ENCODE data around the gene FAM227B. TPM values are rescaled to one million over a fixed set of nuclear protein-coding genes. Genes with fewer than 3 reads are reported as not detected.
"Not testable (repeated sequence)": the region's sequence is repeated elsewhere in the genome, so short reads cannot be mapped to it uniquely, and the experiment has no call there.

The FAM227B gene
- polyA plus RNA-seq, 1 donor from 2014 or later: 13.3 TPM

DNA sequence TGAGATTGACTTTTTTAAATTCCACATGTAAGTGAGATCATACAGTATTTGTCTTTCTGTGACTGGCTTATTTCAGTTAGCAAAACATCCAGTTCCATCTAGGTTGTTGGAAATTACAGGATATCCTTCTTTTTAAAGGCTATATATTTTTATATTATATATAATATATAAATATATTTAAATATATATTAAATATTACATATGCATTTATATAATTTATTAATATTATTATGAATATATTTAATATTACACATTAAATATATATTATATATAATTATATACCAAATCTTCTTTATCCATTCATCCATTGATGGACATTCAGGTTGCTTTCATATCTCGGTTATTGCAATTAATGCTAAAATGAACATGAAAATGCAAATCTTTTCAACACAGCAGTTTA, 49.9 kb downstream of the FAM227B start:
- Mint-ChIP-seq H3K27me3 (no peaks in the 10 kb centered on the region), H3K36me3 (peaks cover 8% of the 10 kb centered on the region), H3K9me3 (peaks cover 11 to 20% (median 11%) of the 10 kb centered on the region in 3 donors), H3K4me3 (no peak overlapping the region), H3K27ac (no peak overlapping the region), H3K4me1 (no peaks in the 10 kb centered on the region)

DNA sequence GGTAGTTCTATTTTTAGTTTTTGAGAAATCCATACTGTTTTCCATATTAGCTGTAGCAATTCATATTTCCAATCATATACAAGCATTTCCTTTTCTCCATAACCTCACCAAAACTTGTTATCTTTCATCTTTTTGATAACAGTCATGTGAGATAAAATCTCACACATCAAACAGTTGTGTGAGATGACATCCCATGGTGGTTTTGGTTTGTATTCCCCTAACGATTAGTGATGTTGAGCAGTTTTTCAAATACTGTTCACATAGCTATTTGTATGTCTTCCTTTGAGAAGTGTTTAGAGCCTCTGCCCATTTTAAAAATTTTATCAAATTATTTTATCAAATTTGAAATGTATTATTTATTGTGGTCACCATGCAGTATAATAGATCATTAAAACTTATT, 50.4 kb downstream of the FAM227B start:
- peaks cover 9 to 20% (median 11%) of the 10 kb centered on the region in 3 donors for H3K9me3 Mint-ChIP-seq
- H3K4me3 Mint-ChIP-seq: no peak overlapping the region

DNA sequence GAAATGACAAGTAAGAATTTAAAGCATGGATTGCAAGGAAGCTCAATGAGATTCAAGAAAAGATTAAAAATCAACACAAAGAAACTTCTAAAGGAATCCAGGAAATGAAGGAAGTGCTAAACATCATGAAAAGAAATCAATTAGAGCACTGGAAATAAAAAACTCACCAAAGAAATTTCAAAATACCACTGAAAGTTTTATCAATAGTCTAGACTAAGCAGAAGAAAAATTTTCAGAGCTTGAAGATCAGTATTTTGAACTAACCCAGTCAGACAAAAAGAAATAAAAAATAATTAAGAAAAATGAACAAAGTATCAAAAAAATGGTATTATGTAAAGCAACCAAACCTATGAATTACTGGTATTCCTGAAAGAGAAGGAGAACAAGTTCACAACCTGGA, 60.6 kb downstream of the FAM227B start:
- H3K36me3 Mint-ChIP-seq: peaks cover 3% of the 10 kb centered on the region
- H3K4me3 Mint-ChIP-seq: no peak overlapping the region
- H3K4me1 Mint-ChIP-seq: no peaks in the 10 kb centered on the region
- H3K27me3 Mint-ChIP-seq: peaks cover 1% of the 10 kb centered on the region
- peaks cover 6 to 52% (median 23%) of the 10 kb centered on the region in 3 donors for H3K9me3 Mint-ChIP-seq
- H3K27ac Mint-ChIP-seq: no peak overlapping the region

More for the DNA sequence above, 50.4 kb downstream of the FAM227B start:
- Mint-ChIP-seq H3K27ac (no peak overlapping the region), H3K36me3 (peaks cover 7% of the 10 kb centered on the region), H3K4me1 (no peaks in the 10 kb centered on the region), H3K27me3 (no peaks in the 10 kb centered on the region)

DNA sequence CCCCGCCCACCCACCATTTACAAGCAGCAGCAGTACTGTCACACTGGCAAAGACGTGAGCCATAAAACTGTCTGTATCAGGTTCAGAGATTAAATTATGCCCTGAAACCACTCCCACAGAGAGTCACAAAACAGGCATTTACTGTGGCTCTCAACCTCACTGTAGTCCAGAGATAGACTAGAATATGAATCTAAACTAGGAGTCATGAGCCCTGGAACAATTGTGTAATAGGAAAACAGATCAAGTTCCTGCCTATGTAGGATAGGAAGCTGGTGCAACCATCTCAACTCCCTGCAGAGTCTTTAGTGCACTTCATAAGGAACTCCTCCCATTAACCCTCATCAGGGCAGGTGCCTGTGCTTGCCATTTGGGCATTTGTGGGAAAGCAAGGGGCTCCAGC, 61.7 kb downstream of the FAM227B start:
- Mint-ChIP-seq H3K36me3 (peaks cover 5% of the 10 kb centered on the region), H3K27me3 (peaks cover 1% of the 10 kb centered on the region), H3K27ac (no peak overlapping the region), H3K4me3 (peak overlapping the region in 1 of 4 donors; percentile 73), H3K9me3 (peaks cover 3 to 50% (median 23%) of the 10 kb centered on the region in 3 donors), H3K4me1 (no peaks in the 10 kb centered on the region)

DNA sequence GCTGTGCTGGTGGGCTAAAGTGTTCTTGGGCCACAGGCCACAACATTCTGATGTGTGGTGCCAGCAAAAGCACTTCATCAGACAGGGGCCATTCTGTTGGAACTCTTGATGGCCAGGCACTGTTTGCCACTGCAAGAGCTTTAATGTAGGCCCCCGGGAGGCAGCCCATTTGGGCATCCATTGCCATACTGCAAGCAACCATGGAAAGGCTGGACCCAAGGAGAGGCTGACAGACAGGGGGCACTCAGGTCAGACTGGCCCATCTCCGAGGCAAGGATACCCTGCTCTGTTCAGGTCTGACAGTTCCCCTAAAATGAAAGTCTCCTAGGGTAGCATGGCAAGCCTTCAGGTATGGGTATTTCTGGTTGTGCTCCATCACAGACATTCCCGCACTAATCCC, 64.2 kb downstream of the FAM227B start:
- no peaks in the 10 kb centered on the region for H3K4me1 Mint-ChIP-seq
- peaks cover 1% of the 10 kb centered on the region for H3K27me3 Mint-ChIP-seq
- H3K9me3 Mint-ChIP-seq: peaks cover 8 to 48% (median 17%) of the 10 kb centered on the region in 3 donors
- H3K27ac Mint-ChIP-seq: no peak overlapping the region
- H3K36me3 Mint-ChIP-seq: peaks cover 5% of the 10 kb centered on the region
- no peak overlapping the region for H3K4me3 Mint-ChIP-seq

DNA sequence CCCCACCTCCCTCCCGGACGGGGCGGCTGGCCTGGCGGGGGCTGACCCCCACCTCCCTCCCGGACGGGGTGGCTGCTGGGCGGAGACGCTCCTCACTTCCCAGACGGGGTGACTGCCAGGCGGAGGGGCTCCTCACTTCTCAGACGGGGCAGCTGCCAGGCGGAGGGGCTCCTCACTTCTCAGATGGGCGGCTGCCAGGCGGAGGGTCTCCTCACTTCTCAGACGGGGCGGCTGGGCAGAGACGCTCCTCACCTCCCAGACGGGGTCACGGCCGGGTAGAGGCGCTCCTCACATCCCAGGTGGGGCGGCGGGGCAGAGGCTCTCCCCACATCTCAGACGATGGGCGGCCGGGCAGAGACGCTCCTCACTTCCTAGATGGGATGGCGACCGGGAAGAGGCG, 70.3 kb downstream of the FAM227B start:
- not testable (repeated sequence) for H3K27me3 Mint-ChIP-seq, H3K4me3 Mint-ChIP-seq, H3K4me1 Mint-ChIP-seq, H3K27ac Mint-ChIP-seq, H3K36me3 Mint-ChIP-seq
- peaks cover 12 to 37% (median 24%) of the 10 kb centered on the region in 3 donors for H3K9me3 Mint-ChIP-seq

DNA sequence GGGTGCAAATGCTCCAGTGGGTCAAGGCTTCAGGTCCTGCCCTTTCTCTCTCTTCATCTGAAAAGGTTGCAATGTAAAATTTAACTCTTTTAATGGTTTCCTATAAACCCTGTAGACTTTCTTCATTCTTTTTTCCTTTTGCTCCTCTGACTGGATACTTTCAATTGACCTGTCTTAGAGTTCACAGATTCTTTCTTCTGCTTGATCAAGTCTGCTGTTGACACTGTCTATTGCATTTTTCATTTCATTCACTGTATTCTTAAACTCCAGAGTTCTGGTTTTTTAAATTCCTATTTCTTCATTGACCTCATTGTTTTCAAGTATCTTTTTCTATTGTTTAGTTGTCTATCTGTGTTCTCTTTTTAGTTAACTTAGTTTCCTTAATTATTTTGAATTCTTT, 82.1 kb downstream of the FAM227B start:
- H3K9me3 Mint-ChIP-seq: peaks cover 14 to 29% (median 19%) of the 10 kb centered on the region in 3 donors
- no peak overlapping the region for H3K4me3 Mint-ChIP-seq
- H3K27me3 Mint-ChIP-seq: no peaks in the 10 kb centered on the region
- no peaks in the 10 kb centered on the region for H3K36me3 Mint-ChIP-seq
- no peak overlapping the region for H3K27ac Mint-ChIP-seq
- H3K4me1 Mint-ChIP-seq: peaks cover 0 to 1% (median 0%) of the 10 kb centered on the region in 3 donors

DNA sequence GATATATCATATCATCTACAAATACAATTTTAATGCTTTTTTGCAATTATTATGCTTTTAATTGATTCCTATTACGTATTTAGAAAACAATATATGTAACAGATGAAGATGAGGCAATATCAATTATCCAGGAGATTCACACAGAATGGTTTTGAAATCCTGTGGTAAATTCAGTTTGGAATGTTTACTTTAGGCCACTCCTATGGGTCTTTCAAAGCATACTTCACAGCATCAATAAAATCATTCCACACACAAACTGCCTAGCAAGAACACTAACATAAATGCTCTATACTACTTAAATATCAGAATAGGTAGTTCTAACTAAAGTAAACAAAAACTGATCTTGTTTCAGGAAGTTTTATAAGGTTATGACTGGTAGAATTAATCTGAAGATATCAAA, 90.5 kb downstream of the FAM227B start:
- no peak overlapping the region for H3K27ac Mint-ChIP-seq
- H3K9me3 Mint-ChIP-seq: peaks cover 12 to 16% (median 14%) of the 10 kb centered on the region in 3 donors
- H3K4me3 Mint-ChIP-seq: no peak overlapping the region
- H3K4me1 Mint-ChIP-seq: peaks cover 0 to 1% (median 0%) of the 10 kb centered on the region in 3 donors
- peaks cover 3% of the 10 kb centered on the region for H3K27me3 Mint-ChIP-seq
- no peaks in the 10 kb centered on the region for H3K36me3 Mint-ChIP-seq

DNA sequence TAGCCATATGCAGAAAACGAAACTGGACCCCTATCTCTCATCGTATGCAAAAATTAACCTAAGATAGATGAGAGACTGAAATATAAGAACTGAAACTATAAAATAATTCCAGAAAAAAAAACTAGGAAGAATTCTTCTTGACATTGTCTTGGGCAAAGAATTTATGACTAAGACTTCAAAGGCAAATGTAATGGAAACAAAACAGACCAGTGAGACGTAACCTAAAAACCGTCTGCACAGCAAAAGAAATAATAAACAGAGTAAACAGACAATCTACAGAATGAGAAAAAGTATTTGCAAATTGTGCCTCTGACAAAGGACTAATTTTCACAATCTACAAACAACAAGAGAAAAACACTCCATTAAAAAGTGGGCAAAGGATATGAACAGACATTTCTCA, 92.3 kb downstream of the FAM227B start:
- H3K4me3 Mint-ChIP-seq: no peak overlapping the region
- no peak overlapping the region for H3K27ac Mint-ChIP-seq
- peaks cover 4% of the 10 kb centered on the region for H3K27me3 Mint-ChIP-seq
- no peaks in the 10 kb centered on the region for H3K4me1 Mint-ChIP-seq
- H3K9me3 Mint-ChIP-seq: peaks cover 5 to 11% (median 10%) of the 10 kb centered on the region in 3 donors
- peaks cover 2% of the 10 kb centered on the region for H3K36me3 Mint-ChIP-seq

DNA sequence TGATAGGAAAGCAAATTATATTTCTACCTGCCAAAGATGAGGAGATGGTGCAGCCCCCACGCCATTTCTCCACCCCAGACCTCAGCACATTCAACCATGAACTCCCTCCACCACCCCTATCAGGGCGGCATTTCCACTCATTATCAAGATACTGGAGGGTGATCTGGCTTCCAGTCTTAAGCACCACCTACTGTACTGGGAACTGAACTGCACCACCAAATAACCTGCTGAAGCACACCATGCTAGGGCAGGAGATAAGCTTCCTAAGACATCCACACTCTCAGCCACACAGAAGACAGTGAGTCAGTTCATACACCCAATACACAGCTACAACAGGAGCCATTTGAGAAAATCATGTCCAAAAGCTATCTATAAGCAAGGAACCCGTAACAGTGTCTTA, 98.8 kb downstream of the FAM227B start:
- Mint-ChIP-seq H3K9me3 (peaks cover 3 to 23% (median 8%) of the 10 kb centered on the region in 3 donors), H3K27me3 (peaks cover 4% of the 10 kb centered on the region), H3K27ac (no peak overlapping the region), H3K4me3 (no peak overlapping the region), H3K36me3 (peaks cover 6% of the 10 kb centered on the region), H3K4me1 (no peaks in the 10 kb centered on the region)

DNA sequence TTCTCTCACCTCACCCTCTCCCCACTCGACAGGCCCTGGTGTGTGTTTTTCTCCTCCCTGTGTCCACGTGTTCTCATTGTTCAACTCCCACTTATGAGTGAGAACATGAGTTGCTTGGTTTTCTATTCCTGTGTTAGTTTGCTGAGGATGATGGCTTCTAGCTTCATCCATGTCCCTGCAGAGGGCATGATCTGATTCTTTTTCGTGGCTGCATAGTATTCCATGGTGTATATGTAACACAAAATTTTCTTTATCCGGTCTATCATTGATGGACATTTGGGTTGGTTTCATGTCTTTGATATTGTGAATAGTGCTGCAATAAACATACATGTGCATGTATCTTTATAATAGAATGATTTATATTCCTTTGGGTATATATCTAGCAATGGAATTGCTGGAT, 107.9 kb downstream of the FAM227B start:
- not testable (repeated sequence) for H3K36me3 Mint-ChIP-seq, H3K27me3 Mint-ChIP-seq, H3K27ac Mint-ChIP-seq, H3K4me1 Mint-ChIP-seq, H3K9me3 Mint-ChIP-seq
- peak overlapping the region in 1 of 4 donors; percentile 45 for H3K4me3 Mint-ChIP-seq

DNA sequence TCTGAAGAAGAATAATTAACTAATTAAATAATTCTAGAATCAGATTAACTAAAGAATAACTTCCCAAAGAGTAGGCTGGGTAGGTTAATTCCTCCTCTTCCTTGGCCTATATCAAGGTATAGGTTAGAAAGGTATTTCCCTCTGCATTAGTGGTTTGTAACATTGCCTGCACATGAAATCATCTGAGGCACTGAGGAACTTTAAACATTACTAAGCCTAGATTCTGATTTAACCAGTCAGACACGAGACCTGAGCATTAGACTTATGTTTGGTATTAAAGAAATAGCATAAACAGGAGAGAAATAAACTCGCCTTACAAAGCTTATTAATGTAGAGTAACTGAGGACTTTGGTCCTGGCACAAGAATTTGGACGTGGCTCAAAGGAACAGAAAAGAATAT, 113.4 kb downstream of the FAM227B start:
- Mint-ChIP-seq H3K27me3 (no peaks in the 10 kb centered on the region), H3K4me3 (no peak overlapping the region), H3K4me1 (no peaks in the 10 kb centered on the region), H3K36me3 (no peaks in the 10 kb centered on the region), H3K9me3 (peaks cover 2 to 8% (median 5%) of the 10 kb centered on the region in 3 donors), H3K27ac (no peak overlapping the region)

DNA sequence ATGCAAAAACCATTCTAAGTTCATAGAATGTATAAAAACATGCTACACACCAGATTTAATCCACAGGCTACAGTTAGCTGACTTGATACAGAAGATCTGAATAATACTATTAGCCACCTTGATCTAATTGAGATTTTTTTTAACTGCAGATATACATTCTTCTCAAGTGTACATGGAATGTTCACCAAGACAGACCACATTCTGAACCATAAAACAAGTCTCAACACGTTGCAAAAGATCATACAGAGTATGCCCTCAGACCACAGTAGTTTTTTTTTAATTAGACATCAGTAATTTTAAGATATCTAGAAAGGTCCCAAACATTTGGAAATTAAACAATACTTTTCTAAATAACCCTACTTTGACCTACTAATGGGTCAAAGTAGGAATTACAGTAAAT, 114.3 kb downstream of the FAM227B start:
- no peak overlapping the region for H3K27ac Mint-ChIP-seq
- H3K9me3 Mint-ChIP-seq: peaks cover 3 to 10% (median 5%) of the 10 kb centered on the region in 3 donors
- H3K27me3 Mint-ChIP-seq: no peaks in the 10 kb centered on the region
- no peaks in the 10 kb centered on the region for H3K36me3 Mint-ChIP-seq
- H3K4me1 Mint-ChIP-seq: no peaks in the 10 kb centered on the region
- H3K4me3 Mint-ChIP-seq: no peak overlapping the region

DNA sequence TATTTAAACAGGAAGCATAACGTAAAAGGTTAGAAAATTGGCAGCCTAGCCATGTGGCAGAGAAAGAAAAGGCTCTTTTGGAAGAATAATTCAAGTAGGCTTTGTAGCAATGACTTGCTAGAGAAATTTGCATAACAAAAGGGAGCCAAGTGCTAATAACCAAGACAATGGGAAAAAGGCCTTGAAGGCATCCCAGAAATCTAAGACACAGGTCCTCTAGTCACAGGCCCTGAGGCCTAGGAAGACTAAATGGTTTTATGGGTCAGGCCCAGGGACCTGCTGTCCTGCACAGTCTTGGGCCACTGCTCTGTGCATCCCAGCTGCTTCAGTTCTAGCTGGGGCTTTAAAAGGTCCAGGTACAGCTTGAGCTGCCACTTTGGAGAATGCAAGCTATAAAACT, 119.0 kb downstream of the FAM227B start:
- H3K4me3 Mint-ChIP-seq: no peak overlapping the region
- no peak overlapping the region for H3K27ac Mint-ChIP-seq
- H3K36me3 Mint-ChIP-seq: no peaks in the 10 kb centered on the region
- no peaks in the 10 kb centered on the region for H3K4me1 Mint-ChIP-seq
- no peaks in the 10 kb centered on the region for H3K27me3 Mint-ChIP-seq
- H3K9me3 Mint-ChIP-seq: peaks cover 6 to 8% (median 8%) of the 10 kb centered on the region in 3 donors

DNA sequence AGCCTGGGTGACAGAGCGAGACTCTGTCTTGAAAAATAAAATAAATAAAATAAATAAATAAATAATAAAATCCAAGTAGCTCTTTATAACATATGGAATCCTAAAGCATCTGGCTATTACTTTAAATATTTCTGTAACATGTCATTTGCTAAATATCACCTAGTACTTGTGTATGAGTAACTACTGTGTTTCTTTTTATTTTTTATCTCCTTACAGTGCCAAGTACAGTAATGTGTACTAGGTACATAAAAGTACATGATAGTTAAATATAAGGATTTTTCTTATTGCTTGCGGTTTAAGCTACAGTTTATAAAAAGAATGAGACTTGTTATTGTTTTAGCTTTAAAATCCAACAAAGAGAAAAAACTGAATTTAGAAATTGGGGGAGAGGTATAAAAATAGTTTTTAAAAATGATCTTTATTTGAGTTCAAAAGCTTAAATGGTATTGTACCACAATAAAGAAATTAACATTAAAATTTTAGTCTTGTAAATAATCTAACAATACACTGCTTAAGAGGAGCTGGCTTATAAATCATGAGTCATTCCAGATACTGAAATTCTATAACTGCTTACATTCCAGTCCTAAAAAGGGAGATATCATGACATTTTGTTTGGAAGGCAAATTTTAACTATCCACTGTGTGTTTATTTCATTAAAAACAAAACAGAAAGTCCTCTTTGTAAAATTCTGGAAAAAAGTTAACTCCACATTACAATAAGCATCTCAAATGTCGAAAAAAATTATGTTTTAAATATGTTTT, 124.4 kb downstream of the FAM227B start:
- no peaks in the 10 kb centered on the region for H3K36me3 Mint-ChIP-seq
- no peaks in the 10 kb centered on the region for H3K4me1 Mint-ChIP-seq
- no peak overlapping the region for H3K4me3 Mint-ChIP-seq
- no peaks in the 10 kb centered on the region for H3K27me3 Mint-ChIP-seq
- peaks cover under 1 to 2% (median 2%) of the 10 kb centered on the region in 3 donors for H3K9me3 Mint-ChIP-seq
- no peak overlapping the region for H3K27ac Mint-ChIP-seq

DNA sequence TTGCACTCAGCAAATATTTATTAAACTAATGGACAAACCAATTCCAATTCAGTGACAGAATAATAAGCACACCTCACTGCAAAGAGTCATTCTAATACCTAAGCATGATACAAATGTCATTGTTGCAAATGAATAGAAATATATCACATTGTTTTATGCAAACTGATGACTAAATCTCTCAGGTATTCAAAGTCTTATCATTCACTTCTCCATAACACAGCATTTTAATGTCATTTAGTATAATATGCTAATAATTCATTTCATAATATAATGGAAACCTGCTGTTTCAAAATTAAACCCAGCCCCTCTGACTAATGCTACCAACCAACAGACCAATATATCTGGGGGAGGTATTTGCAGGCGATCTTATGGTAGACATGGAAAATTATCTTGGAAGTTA, 125.8 kb downstream of the FAM227B start:
- H3K4me3 Mint-ChIP-seq: no peak overlapping the region
- H3K27ac Mint-ChIP-seq: no peak overlapping the region
- no peaks in the 10 kb centered on the region for H3K36me3 Mint-ChIP-seq
- no peaks in the 10 kb centered on the region for H3K4me1 Mint-ChIP-seq
- no peaks in the 10 kb centered on the region for H3K27me3 Mint-ChIP-seq
- H3K9me3 Mint-ChIP-seq: no peaks in the 10 kb centered on the region

All from IgD-negative memory B cell (primary cell).